HepG2 (cell line): ENCODE measurements around the gene ARMC8. TPM values are rescaled to one million over a fixed set of nuclear protein-coding genes. Genes with fewer than 3 reads are reported as not detected.

Experiments used
- ATAC-seq: fragments of 200-7000 bp; cut with Tn5 transposase; 3 replicates; pipeline ENCODE4 v1.9.1; 2020; ENCODE audit warnings: mild to moderate bottlenecking, moderate library complexity
- BruUV-seq: library from RNA; stranded (reverse); fragments of 400-500 nt; replicated peaks from 2 replicates; lab custom pipeline; 2021; lab: Mats Ljungman, UMichigan
- CTCF ChIA-PET: fragments of 300-600 bp; formaldehyde crosslinking; extraction: SDS; loops from one replicate; lab custom pipeline; 2021; ENCODE audit warnings: low total read pairs, inconsistent platforms, low intra/inter-chr PET ratio; lab: Yijun Ruan, JAX
- POLR2A ChIA-PET: fragments of 350-600 bp; sonication (Branson Sonifier 250); formaldehyde crosslinking; loops from one replicate; lab custom pipeline; 2020; ENCODE audit warnings: antibody characterized with exemption, inconsistent platforms; lab: Yijun Ruan, JAX
- DNase-seq: peaks from one replicate; pipeline ENCODE4 v3.0.0-alpha.2; 2015; ENCODE audit warnings: low spot score
- FAIRE-seq: peaks from 3 replicates; lab custom pipeline; 2011; peaks lifted over from hg19 to GRCh38; lab: Jason Lieb, UNC
- H2AFZ ChIP-seq: one replicate; pipeline ENCODE4 v1.6.1; 2011; ENCODE audit warnings: low read length, inconsistent platforms
- H3K27ac ChIP-seq: fragments of 300-600 bp; 3 replicates; pipeline ENCODE4 v1.8.0; 2011; ENCODE audit warnings: mixed run types, mild to moderate bottlenecking, mixed read lengths, low read length, inconsistent platforms; ENCODE audit not compliant: insufficient read depth; ENCODE audit errors: extremely low read length
- H3K27me3 ChIP-seq, 2 experiments: fragments of 200-600 bp in 1 of 2; 2 replicates in 1 of 2; 3 replicates in 1 of 2; pipeline versions ENCODE4 v1.6.0 to v1.8.0; 2011; ENCODE audit warnings: low read length in 2 of 2, mild to moderate bottlenecking in 2 of 2, moderate library complexity in 2 of 2, inconsistent platforms in 1 of 2; ENCODE audit not compliant: insufficient read depth in 2 of 2, control insufficient read depth in 1 of 2
- H3K36me3 ChIP-seq, 2 experiments: fragments of 200-600 bp in 1 of 2; replicated peaks in 1 of 2; 2 replicates in 1 of 2; 3 replicates in 1 of 2; pipeline versions ENCODE4 v1.5.1 to v1.8.0; 2011; ENCODE audit warnings: low read length in 2 of 2, inconsistent platforms in 1 of 2; ENCODE audit not compliant: insufficient read depth in 2 of 2, control insufficient read depth in 1 of 2
- H3K4me1 ChIP-seq: 2 replicates; pipeline ENCODE4 v1.5.1; 2012; ENCODE audit warnings: low read length, inconsistent platforms; ENCODE audit not compliant: insufficient read depth
- H3K4me2 ChIP-seq: 2 replicates; pipeline ENCODE4 v1.6.0; 2011; ENCODE audit warnings: low read depth, low read length, inconsistent platforms
- H3K4me3 ChIP-seq, 3 experiments: fragments of 200-600 bp in 1 of 3; sonication (generic), shearing (Covaris generic) in 1 of 3; replicated peaks in 1 of 3; 2 replicates each; pipeline ENCODE4 v1.5.1; 2011 to 2016; ENCODE audit warnings: low read length in 3 of 3, inconsistent platforms in 2 of 3, low read depth in 2 of 3, mild to moderate bottlenecking in 2 of 3, control low read depth in 1 of 3, mixed read lengths in 1 of 3; ENCODE audit not compliant: insufficient read depth in 1 of 3
- H3K79me2 ChIP-seq: one replicate; pipeline ENCODE4 v1.6.1; 2011; ENCODE audit warnings: low read length, inconsistent platforms; ENCODE audit not compliant: insufficient read depth
- H3K9ac ChIP-seq: 2 replicates; pipeline ENCODE4 v1.6.0; 2011; ENCODE audit warnings: mild to moderate bottlenecking, low read depth, low read length, inconsistent platforms; ENCODE audit not compliant: insufficient read depth
- H3K9me3 ChIP-seq: 2 replicates; pipeline ENCODE4 v1.5.1; 2012; ENCODE audit warnings: mild to moderate bottlenecking, low read length
- H4K20me1 ChIP-seq: 2 replicates; pipeline ENCODE4 v1.6.0; 2011; ENCODE audit warnings: inconsistent platforms, mild to moderate bottlenecking, low read length, moderate library complexity; ENCODE audit not compliant: insufficient read depth
- FOXJ3 ChIP-seq: sonication (generic); formaldehyde crosslinking; IDR thresholded peaks from 2 replicates; pipeline ENCODE4 v1.4.0; 2020; ENCODE audit warnings: missing genetic modification reagents, mild to moderate bottlenecking, borderline replicate concordance
- MBD4 ChIP-seq: IDR thresholded peaks from 2 replicates; pipeline ENCODE4 v1.6.1; 2012; ENCODE audit warnings: low read length, inconsistent platforms, borderline replicate concordance
- NFIC ChIP-seq: IDR thresholded peaks from 2 replicates; pipeline ENCODE4 v1.6.1; 2012; ENCODE audit warnings: mild to moderate bottlenecking, low read length, inconsistent platforms
- NFKBIZ ChIP-seq: IDR thresholded peaks from 2 replicates; pipeline ENCODE4 v1.6.1; 2018; ENCODE audit warnings: missing genetic modification reagents, missing compliant biosample characterization
- TRIM24 ChIP-seq: sonication (generic); formaldehyde crosslinking; IDR thresholded peaks from 2 replicates; pipeline ENCODE4 v1.8.0; 2022; ENCODE audit warnings: mild to moderate bottlenecking, missing genetic modification reagents
- ZNF234 ChIP-seq: sonication (generic); formaldehyde crosslinking; conservative IDR thresholded peaks from 2 replicates; pipeline ENCODE4 v1.5.1; 2020; ENCODE audit warnings: mild to moderate bottlenecking, missing genetic modification reagents
- WGBS: methylation state at CpG from one replicate; pipeline ENCODE4 v1.1.6; 2017; ENCODE audit warnings: low lambda C conversion rate; 5-methylcytosine and 5-hydroxymethylcytosine counted together
- in situ Hi-C: cut with HindIII; loops from 2 replicates; pipeline ENCODE4 v1.10.0; 2017; ENCODE audit warnings: low pct_unique_long_range_greater_than_20kb; ENCODE audit not compliant: extremely low pct_ligation_motif_present
- intact Hi-C: fragments of 100-400 bp; cut with micrococcal nuclease; formaldehyde crosslinking; loops from one replicate; pipeline ENCODE4 v1.10.0; 2022; ENCODE audit not compliant: unreplicated experiment
- polyA plus RNA-seq, 8 experiments: library from polyadenylated mRNA; depleted of rRNA in 3 of 8; stranded (reverse) in 7 of 8; unstranded in 1 of 8; fragments of >200 nt; fragmentation: Illumina TruSeq in 4 of 8; extraction: Trizol in 4 of 8; gene quantifications; 2 replicates each; pipeline versions ENCODE4 v1.2.1 to v1.2.3, GENCODE V29; 2011 to 2016; ENCODE audit warnings: low read depth in 4 of 8, missing spikeins in 1 of 8, mixed read lengths in 1 of 8; ENCODE audit not compliant: insufficient read depth in 1 of 8
- total RNA-seq, 5 experiments: library from RNA; depleted of rRNA; stranded (reverse); fragments of >200 nt; fragmentation: Illumina TruSeq; extraction: Trizol; gene quantifications; 2 replicates each; pipeline ENCODE4 v1.2.3, GENCODE V29; 2016; ENCODE audit warnings: low read depth in 1 of 5
- TF ChIP-seq, protein P1 (sequence below): sonication (generic); formaldehyde crosslinking; IDR thresholded peaks from 2 replicates; pipeline ENCODE4 v1.4.0; 2020; ENCODE audit warnings: mild to moderate bottlenecking, missing genetic modification reagents
- TF ChIP-seq, protein P2 (sequence below): fragments of 450-650 bp; IDR thresholded peaks from 2 replicates; pipeline ENCODE4 v1.6.1; 2017

ARMC8 gene
- total and polyA plus RNA-seq, 2 of the 13 experiments (the other 11 are each of a cell fraction or from before 2014, with no cell fraction given), result 38.9 to 55.3 TPM

DNA sequence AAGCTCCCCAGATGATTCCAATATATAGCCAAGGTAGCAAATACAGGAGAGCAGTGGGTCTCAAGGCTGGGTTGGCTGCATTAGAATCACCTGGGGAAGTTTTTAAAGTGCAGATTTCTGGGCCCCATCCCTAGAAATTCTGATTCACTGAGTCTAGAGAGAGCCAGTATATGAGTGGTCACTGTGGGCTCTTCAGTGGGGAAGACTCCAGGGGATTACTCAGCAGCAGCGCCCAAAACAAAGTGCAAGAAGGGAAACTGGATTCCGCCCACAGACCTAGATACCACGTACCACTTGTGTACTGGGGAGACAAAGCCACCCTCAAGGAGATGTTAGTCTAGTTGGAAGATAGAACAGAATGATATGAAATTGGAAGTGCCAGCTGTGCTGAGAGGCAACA, 102.6 kb downstream of the ARMC8 start (continued):
- TF ChIP-seq, protein P1, sequence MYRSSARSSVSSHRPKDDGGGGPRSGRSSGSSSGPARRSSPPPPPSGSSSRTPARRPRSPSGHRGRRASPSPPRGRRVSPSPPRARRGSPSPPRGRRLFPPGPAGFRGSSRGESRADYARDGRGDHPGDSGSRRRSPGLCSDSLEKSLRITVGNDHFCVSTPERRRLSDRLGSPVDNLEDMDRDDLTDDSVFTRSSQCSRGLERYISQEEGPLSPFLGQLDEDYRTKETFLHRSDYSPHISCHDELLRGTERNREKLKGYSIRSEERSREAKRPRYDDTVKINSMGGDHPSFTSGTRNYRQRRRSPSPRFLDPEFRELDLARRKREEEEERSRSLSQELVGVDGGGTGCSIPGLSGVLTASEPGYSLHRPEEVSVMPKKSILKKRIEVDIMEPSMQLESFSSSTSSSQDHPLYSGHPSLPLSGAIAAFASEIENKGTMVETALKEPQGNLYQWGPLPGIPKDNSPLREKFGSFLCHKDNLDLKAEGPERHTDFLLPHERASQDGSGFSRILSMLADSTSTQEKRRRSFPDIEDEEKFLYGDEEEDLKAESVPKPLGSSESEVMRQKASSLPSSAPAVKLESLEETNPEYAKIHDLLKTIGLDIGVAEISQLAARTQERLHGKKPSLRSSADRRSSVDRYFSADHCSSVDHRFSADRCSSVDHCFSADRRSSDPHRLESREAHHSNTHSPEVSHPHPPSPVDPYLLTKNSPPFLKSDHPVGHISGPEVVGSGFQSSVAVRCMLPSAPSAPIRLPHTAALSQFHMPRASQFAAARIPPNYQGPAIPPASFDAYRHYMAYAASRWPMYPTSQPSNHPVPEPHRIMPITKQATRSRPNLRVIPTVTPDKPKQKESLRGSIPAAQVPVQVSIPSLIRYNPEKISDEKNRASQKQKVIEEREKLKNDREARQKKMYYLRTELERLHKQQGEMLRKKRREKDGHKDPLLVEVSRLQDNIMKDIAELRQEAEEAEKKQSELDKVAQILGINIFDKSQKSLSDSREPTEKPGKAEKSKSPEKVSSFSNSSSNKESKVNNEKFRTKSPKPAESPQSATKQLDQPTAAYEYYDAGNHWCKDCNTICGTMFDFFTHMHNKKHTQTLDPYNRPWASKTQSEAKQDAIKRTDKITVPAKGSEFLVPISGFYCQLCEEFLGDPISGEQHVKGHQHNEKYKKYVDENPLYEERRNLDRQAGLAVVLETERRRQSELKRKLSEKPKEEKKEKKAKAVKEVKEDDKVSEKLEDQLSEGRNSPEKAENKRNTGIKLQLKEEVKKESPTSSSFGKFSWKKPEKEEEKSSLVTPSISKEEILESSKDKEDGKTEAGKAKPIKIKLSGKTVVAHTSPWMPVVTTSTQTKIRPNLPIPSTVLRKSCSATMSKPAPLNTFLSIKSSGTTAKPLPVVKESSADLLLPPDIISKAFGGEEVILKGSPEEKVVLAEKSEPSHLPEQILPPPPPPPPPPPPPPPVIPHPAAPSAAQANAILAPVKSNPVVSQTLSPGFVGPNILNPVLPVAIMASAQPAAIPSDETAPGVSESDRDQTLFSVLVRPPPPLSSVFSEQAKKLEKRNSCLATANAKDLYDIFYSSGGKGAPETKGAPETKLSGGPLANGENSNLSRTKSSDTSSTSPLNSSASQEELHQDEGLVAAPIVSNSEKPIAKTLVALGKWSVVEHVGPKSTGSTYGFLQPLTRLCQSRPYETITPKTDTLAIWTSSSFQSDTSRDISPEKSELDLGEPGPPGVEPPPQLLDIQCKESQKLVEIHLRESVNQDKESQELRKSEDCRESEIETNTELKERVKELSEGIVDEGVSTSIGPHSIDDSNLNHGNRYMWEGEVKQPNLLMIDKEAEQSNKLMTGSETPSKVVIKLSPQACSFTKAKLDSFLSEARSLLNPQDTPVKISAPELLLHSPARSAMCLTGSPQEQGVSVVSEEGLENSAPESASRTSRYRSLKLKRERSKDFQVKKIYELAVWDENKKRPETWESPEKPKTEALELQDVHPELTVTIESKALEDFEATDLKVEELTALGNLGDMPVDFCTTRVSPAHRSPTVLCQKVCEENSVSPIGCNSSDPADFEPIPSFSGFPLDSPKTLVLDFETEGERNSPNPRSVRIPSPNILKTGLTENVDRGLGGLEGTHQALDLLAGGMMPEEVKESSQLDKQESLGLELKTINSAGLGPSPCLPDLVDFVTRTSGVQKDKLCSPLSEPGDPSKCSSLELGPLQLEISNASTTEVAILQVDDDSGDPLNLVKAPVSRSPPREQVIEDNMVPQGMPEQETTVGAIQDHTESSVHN (CRISPR knock-in tag), result no peak

DNA sequence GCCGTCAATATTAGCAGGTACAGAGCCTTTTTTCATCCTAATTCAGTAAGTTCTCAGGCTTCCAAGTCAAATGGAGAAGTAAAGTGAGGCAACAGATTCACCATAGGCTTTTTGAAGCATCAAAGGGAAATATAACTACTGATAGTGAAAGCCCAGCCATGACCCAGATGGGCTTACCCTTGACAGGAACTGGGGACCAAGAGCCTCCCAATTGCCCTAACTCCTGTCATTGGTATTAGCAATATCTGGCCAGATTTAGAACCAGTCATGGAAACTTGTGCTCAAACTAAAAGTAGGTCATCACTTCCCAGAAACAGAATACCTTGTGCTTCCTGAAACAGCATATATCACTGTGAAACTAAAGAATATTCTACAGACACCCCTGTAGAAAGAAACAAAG, 109.5 kb downstream of the ARMC8 start:
- H3K27me3 ChIP-seq, result no peaks in the 10 kb centered on the region
- POLR2A ChIA-PET, result no interaction called here
- H3K36me3 ChIP-seq, result peaks cover 1 to 24% of the 10 kb centered on the region in 2 experiments; a peak in 3 of 5 replicates
- H3K79me2 ChIP-seq, result no peaks in the 10 kb centered on the region
- H3K9me3 ChIP-seq, result no peaks in the 10 kb centered on the region
- no peak for DNase-seq
- intact Hi-C loops, result no loop called here
- no peak overlapping the region for H3K27ac ChIP-seq
- no peaks in the 10 kb centered on the region for H4K20me1 ChIP-seq
- CTCF ChIA-PET, result no interaction called here
- no peak overlapping the region for H3K4me2 ChIP-seq
- no peak overlapping the region for H3K9ac ChIP-seq
- in situ Hi-C loops, result no loop called here
- no TSS peak for BruUV-seq
- WGBS, result 96% methylated on average over 1 of the region's 1 CpG
- no peak overlapping the region for H3K4me3 ChIP-seq
- H3K4me1 ChIP-seq, result no peaks in the 10 kb centered on the region
- FAIRE-seq, result no peak
- no peak overlapping the region for H2AFZ ChIP-seq
- no peak for ATAC-seq
- TF ChIP-seq MBD4 (no peak), FOXJ3 (CRISPR knock-in tag) (no peak), ZNF234 (CRISPR knock-in tag) (no peak), TRIM24 (no peak), NFKBIZ (CRISPR knock-in tag) (no peak), NFIC (no peak)
- TF ChIP-seq, protein P2, sequence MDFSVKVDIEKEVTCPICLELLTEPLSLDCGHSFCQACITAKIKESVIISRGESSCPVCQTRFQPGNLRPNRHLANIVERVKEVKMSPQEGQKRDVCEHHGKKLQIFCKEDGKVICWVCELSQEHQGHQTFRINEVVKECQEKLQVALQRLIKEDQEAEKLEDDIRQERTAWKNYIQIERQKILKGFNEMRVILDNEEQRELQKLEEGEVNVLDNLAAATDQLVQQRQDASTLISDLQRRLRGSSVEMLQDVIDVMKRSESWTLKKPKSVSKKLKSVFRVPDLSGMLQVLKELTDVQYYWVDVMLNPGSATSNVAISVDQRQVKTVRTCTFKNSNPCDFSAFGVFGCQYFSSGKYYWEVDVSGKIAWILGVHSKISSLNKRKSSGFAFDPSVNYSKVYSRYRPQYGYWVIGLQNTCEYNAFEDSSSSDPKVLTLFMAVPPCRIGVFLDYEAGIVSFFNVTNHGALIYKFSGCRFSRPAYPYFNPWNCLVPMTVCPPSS, result no peak
